Measurements from ENCODE around the gene AFMID. TPM values are rescaled to one million over a fixed set of nuclear protein-coding genes. Genes with fewer than 3 reads are reported as not detected.

Gene AFMID
- total and polyA plus RNA-seq, 2 experiments from 2014 or later, result 38.0 to 47.5 TPM

- Histone ChIP-seq H4K20me1 (replicated peaks; ENCODE audit: insufficient read depth) (no peaks in the 10 kb centered on the region), H3K4me3 (peak overlapping the region; percentile 40; the same call in 1 of the 2 replicates), H3F3A (replicated peaks; ENCODE audit: low read depth) (peaks cover 7% of the 10 kb centered on the region), H3K4me1 (ENCODE audit: insufficient read depth) (peaks cover 12% of the 10 kb centered on the region), H3K36me3 (ENCODE audit: insufficient read depth) (no peaks in the 10 kb centered on the region), H3K27ac (ENCODE audit: low read depth) (no peak overlapping the region), H3K9me2 (ENCODE audit: insufficient read depth) (no peaks in the 10 kb centered on the region), H3K79me2 (replicated peaks; ENCODE audit: insufficient read depth) (no peaks in the 10 kb centered on the region), H2AFZ (no peak overlapping the region; the same call in 1 of the 2 replicates), H3K27me3 (ENCODE audit: insufficient read depth) (no peaks in the 10 kb centered on the region), H3K4me2 (peak overlapping the region; percentile 42; the same call in 1 of the 2 replicates)
- peaks cover 21% of the 10 kb centered on the region for H3K27me3 Mint-ChIP-seq (ENCODE audit: insufficient read depth, low read depth, poor library complexity)
- no peak for ATAC-seq
- no peak overlapping the region for H3K4me3 Mint-ChIP-seq
- peaks cover 26% of the 10 kb centered on the region; the same call in 2 of the 3 replicates for H3K4me1 Mint-ChIP-seq
- TF ChIP-seq CREB1 (CRISPR knock-in tag; IDR thresholded peaks at IDR 0.05; ENCODE audit: low read depth) (no peak), CTCF (conservative IDR thresholded peaks at IDR 0.05; ENCODE audit: low read depth in 2 of 2) (no peak), EZH2phosphoT487 (IDR thresholded peaks at IDR 0.05; ENCODE audit: unreplicated experiment) (no peak), REST (IDR thresholded peaks at IDR 0.05; ENCODE audit: unreplicated experiment) (no peak), ZNF331 (CRISPR knock-in tag; IDR thresholded peaks at IDR 0.05; ENCODE audit: low read depth) (no peak), STAT1 (IDR thresholded peaks at IDR 0.05; ENCODE audit: unreplicated experiment) (no peak), NANOG (IDR thresholded peaks at IDR 0.05; ENCODE audit: borderline replicate concordance) (no peak)
- peaks cover 7% of the 10 kb centered on the region; the same call in 2 of the 3 replicates for H3K9me3 Mint-ChIP-seq
- no peak overlapping the region for H3K27ac Mint-ChIP-seq
- no peak for DNase-seq (ENCODE audit: low spot score)
- H3K36me3 Mint-ChIP-seq (ENCODE audit: low read depth), result peaks cover 3% of the 10 kb centered on the region; the same call in 1 of the 3 replicates
Observed at GRCh38 chr17:78249818-78250806, 63.0 kb downstream of the AFMID start.
